GM21723 (cell line): Measurements from ENCODE around the gene ENC1.
A peak's percentile ranks its signal among the peaks of the same experiment; 100 is the strongest.

Experiments
- ATAC-seq: cut with Tn5 transposase; IDR thresholded peaks from one replicate; pipeline ENCODE4 v1.9.1; 2021; ENCODE audit warnings: mild to moderate bottlenecking, moderate library complexity; ENCODE audit not compliant: unreplicated experiment

The ENC1 gene

GRCh38 chr5:74657165-74657564 is 16.6 kb upstream of the ENC1 start:
- no peak for ATAC-seq

- ATAC-seq: no peak
Measured at GRCh38 chr5:74655716-74656115, 15.2 kb upstream of the ENC1 start.

GRCh38 chr5:74655206-74655605 is 14.7 kb upstream of the ENC1 start:
- no peak for ATAC-seq

- no peak for ATAC-seq
Measured at GRCh38 chr5:74653991-74654390, 13.5 kb upstream of the ENC1 start.

- no peak for ATAC-seq
Measured at GRCh38 chr5:74652576-74652975, 12.0 kb upstream of the ENC1 start.

- ATAC-seq: no peak
Measured at GRCh38 chr5:74651710-74652109, 11.2 kb upstream of the ENC1 start.

- no peak for ATAC-seq
Measured at GRCh38 chr5:74649421-74649973, 9.0 kb upstream of the ENC1 start.

GRCh38 chr5:74648835-74649293 is 8.3 kb upstream of the ENC1 start:
- ATAC-seq: peak; percentile 59

GRCh38 chr5:74647096-74647495 is 6.6 kb upstream of the ENC1 start:
- ATAC-seq: no peak

GRCh38 chr5:74643111-74643562 is 2.6 kb upstream of the ENC1 start:
- ATAC-seq: no peak

- no peak for ATAC-seq
Measured at GRCh38 chr5:74642543-74642863, 2.0 kb upstream of the ENC1 start.

- ATAC-seq: no peak
Measured at GRCh38 chr5:74641735-74642542, 1.4 kb upstream of the ENC1 start.

GRCh38 chr5:74640954-74641734 is 616 bp upstream of the ENC1 start:
- ATAC-seq: peak; percentile 22

GRCh38 chr5:74639807-74640449 is 600 bp downstream of the ENC1 start:
- ATAC-seq: peak; percentile 31

GRCh38 chr5:74638970-74639806 is 1.3 kb downstream of the ENC1 start:
- ATAC-seq: peak; percentile 39

- ATAC-seq: no peak
Measured at GRCh38 chr5:74638544-74638969, 2.0 kb downstream of the ENC1 start.

GRCh38 chr5:74636552-74636951 is 4.0 kb downstream of the ENC1 start:
- ATAC-seq: no peak

- ATAC-seq: no peak
Measured at GRCh38 chr5:74636149-74636548, 4.4 kb downstream of the ENC1 start.

GRCh38 chr5:74634611-74635286 is 5.8 kb downstream of the ENC1 start:
- no peak for ATAC-seq

- ATAC-seq: no peak
Measured at GRCh38 chr5:74633695-74634094, 6.8 kb downstream of the ENC1 start.
